K562 (cell line): ENCODE measurements around the gene ZEB2.

ENCODE experiments used
- GABPB1 ChIP-seq: sonication (generic); formaldehyde crosslinking; IDR thresholded peaks from 2 replicates; pipeline ENCODE4 v1.8.0; 2022; ENCODE audit warnings: mild to moderate bottlenecking, missing genetic modification reagents
- PCBP1 ChIP-seq: fragments of 200-400 bp; formaldehyde crosslinking; IDR thresholded peaks from 2 replicates; pipeline ENCODE4 v1.6.1; 2018; ENCODE audit warnings: mild to moderate bottlenecking, low read depth, low read length; ENCODE audit not compliant: poor library complexity, severe bottlenecking
- TF ChIP-seq, protein P1 (sequence below): sonication (generic); formaldehyde crosslinking; IDR thresholded peaks from 2 replicates; pipeline ENCODE4 v1.8.1; 2023; ENCODE audit warnings: mild to moderate bottlenecking, missing genetic modification reagents

GRCh38 chr2:144484201-144484948, 35.5 kb downstream of the ZEB2 start:
- TF ChIP-seq PCBP1: no peak
- TF ChIP-seq, protein P1, sequence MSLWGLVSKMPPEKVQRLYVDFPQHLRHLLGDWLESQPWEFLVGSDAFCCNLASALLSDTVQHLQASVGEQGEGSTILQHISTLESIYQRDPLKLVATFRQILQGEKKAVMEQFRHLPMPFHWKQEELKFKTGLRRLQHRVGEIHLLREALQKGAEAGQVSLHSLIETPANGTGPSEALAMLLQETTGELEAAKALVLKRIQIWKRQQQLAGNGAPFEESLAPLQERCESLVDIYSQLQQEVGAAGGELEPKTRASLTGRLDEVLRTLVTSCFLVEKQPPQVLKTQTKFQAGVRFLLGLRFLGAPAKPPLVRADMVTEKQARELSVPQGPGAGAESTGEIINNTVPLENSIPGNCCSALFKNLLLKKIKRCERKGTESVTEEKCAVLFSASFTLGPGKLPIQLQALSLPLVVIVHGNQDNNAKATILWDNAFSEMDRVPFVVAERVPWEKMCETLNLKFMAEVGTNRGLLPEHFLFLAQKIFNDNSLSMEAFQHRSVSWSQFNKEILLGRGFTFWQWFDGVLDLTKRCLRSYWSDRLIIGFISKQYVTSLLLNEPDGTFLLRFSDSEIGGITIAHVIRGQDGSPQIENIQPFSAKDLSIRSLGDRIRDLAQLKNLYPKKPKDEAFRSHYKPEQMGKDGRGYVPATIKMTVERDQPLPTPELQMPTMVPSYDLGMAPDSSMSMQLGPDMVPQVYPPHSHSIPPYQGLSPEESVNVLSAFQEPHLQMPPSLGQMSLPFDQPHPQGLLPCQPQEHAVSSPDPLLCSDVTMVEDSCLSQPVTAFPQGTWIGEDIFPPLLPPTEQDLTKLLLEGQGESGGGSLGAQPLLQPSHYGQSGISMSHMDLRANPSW (CRISPR knock-in tag): no peak
- TF ChIP-seq GABPB1 (CRISPR knock-in tag): no peak
